DOHH2 (cell line): ENCODE results near the gene RPRD1B.

Experiments used
- H3F3A ChIP-seq: fragments of 200-600 bp; sonication (generic), shearing (Covaris generic); 2 replicates; pipeline ENCODE4 v1.6.0; 2016; ENCODE audit warnings: antibody characterized with exemption, mild to moderate bottlenecking; ENCODE audit not compliant: control insufficient read depth, insufficient read depth
- H3K27ac ChIP-seq: fragments of 200-600 bp; sonication (generic); 2 replicates; pipeline ENCODE4 v1.5.1; 2014; ENCODE audit warnings: low read depth, mild to moderate bottlenecking, low read length, moderate library complexity
- H3K27me3 ChIP-seq: fragments of 200-600 bp; sonication (generic); 2 replicates; pipeline ENCODE4 v1.6.1; 2014; ENCODE audit warnings: mild to moderate bottlenecking, low read length, mixed read lengths; ENCODE audit not compliant: control insufficient read depth
- H3K36me3 ChIP-seq: fragments of 200-600 bp; sonication (generic); 2 replicates; pipeline ENCODE4 v1.6.1; 2014; ENCODE audit warnings: mild to moderate bottlenecking, low read length, moderate library complexity, mixed read lengths; ENCODE audit not compliant: control insufficient read depth
- H3K4me1 ChIP-seq: fragments of 200-600 bp; sonication (generic); 2 replicates; pipeline ENCODE4 v1.6.1; 2014; ENCODE audit warnings: mild to moderate bottlenecking, low read length, mixed read lengths; ENCODE audit not compliant: control insufficient read depth
- H3K4me2 ChIP-seq: fragments of 200-600 bp; sonication (generic); 2 replicates; pipeline ENCODE4 v1.6.0; 2014; ENCODE audit warnings: mild to moderate bottlenecking, low read length, moderate library complexity
- H3K4me3 ChIP-seq: fragments of 200-600 bp; sonication (generic); 2 replicates; pipeline ENCODE4 v1.5.1; 2014; ENCODE audit warnings: mild to moderate bottlenecking, low read length, mixed read lengths
- H3K79me2 ChIP-seq: fragments of 200-600 bp; sonication (generic); 2 replicates; pipeline ENCODE4 v1.6.1; 2014; ENCODE audit warnings: mild to moderate bottlenecking, low read length, mixed read lengths; ENCODE audit not compliant: control insufficient read depth
- H3K9me2 ChIP-seq: fragments of 200-600 bp; sonication (generic); replicated peaks from 2 replicates; pipeline ENCODE4 v1.6.1; 2014; ENCODE audit warnings: mild to moderate bottlenecking, low read length, mixed read lengths; ENCODE audit not compliant: control insufficient read depth
- H3K9me3 ChIP-seq: fragments of 200-600 bp; sonication (generic); 2 replicates; pipeline ENCODE4 v1.6.1; 2014; ENCODE audit warnings: antibody characterized with exemption, low read length, mixed read lengths; ENCODE audit not compliant: control insufficient read depth, insufficient read depth
- H4K20me1 ChIP-seq: fragments of 200-600 bp; sonication (generic); 2 replicates; pipeline ENCODE4 v1.6.0; 2014; ENCODE audit warnings: low read depth, mild to moderate bottlenecking, antibody characterized with exemption, low read length, moderate library complexity; ENCODE audit not compliant: control insufficient read depth, insufficient read depth
- EZH2phosphoT487 ChIP-seq: fragments of 200-600 bp; sonication (generic); IDR thresholded peaks from 2 replicates; pipeline ENCODE4 v1.6.1; 2017; ENCODE audit warnings: borderline replicate concordance, mild to moderate bottlenecking, antibody characterized with exemption, low read length, moderate library complexity, mixed read lengths
- TF ChIP-seq, protein P1 (sequence below): fragments of 200-600 bp; sonication (generic); IDR thresholded peaks from one replicate; pipeline ENCODE4 v1.5.1; 2014; ENCODE audit warnings: antibody characterized with exemption, mild to moderate bottlenecking, low read depth, low read length; ENCODE audit not compliant: poor library complexity, severe bottlenecking

RPRD1B gene

DNA sequence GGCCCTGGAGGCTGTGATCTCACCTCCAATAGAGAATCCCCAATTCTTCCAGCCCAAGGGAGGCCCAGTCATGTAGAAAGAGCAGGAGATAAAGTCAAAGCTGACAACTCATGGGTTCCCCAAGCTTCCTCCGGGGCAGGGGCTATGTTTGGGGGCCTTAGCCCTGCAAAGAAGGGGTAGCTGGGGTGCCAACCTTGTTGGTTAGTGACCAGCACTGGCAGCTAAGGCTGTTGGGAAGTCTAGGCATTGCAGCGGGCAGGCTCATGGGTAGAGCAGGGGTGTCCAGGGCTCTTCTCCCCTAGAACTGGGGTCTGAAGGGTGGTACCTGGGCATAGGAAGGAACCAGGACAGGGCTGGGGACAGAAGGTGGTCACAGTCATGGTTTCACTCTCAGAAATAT is 95.1 kb downstream of the RPRD1B start:
- Histone ChIP-seq H3K79me2 (no peaks in the 10 kb centered on the region), H3K9me3 (no peaks in the 10 kb centered on the region), H3K4me3 (no peak overlapping the region), H3K9me2 (no peaks in the 10 kb centered on the region), H3F3A (no peaks in the 10 kb centered on the region), H3K4me1 (no peaks in the 10 kb centered on the region), H3K36me3 (no peaks in the 10 kb centered on the region), H4K20me1 (no peaks in the 10 kb centered on the region), H3K4me2 (no peak overlapping the region), H3K27ac (no peak overlapping the region), H3K27me3 (no peaks in the 10 kb centered on the region)
- TF ChIP-seq, protein P1, sequence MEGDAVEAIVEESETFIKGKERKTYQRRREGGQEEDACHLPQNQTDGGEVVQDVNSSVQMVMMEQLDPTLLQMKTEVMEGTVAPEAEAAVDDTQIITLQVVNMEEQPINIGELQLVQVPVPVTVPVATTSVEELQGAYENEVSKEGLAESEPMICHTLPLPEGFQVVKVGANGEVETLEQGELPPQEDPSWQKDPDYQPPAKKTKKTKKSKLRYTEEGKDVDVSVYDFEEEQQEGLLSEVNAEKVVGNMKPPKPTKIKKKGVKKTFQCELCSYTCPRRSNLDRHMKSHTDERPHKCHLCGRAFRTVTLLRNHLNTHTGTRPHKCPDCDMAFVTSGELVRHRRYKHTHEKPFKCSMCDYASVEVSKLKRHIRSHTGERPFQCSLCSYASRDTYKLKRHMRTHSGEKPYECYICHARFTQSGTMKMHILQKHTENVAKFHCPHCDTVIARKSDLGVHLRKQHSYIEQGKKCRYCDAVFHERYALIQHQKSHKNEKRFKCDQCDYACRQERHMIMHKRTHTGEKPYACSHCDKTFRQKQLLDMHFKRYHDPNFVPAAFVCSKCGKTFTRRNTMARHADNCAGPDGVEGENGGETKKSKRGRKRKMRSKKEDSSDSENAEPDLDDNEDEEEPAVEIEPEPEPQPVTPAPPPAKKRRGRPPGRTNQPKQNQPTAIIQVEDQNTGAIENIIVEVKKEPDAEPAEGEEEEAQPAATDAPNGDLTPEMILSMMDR = no peak
- no peak for TF ChIP-seq EZH2phosphoT487

DNA sequence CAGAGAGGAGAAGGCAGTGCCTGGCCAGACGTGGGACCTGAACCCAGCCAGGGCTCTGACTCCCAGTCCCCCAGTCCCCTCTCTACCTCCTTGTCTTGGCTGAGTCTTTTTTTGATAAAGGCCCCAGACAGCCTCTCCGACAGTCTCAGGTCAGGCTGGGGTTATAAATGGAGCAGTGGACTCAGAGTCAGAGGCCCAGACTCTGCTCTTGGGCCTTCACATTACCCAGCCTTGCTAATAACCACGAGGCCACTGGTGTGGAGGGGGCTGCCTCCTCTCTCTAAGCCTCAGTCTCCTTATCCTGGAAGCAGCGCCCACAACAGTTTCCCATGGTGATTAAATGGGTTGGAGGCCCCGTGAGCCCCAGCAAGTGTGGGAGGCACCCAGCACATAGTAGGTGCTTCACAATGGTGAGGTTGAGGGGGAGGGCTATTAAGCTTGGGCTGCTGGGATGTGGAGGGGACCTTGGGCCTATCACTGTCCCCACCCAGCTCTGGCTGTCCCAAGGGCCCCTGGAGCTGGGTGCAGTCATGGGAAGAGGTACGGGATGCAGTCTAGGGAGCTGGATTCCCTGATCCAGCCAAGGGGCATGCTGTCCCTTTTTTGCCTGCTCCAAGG is 95.8 kb downstream of the RPRD1B start:
- H3K27ac ChIP-seq = no peak overlapping the region
- no peaks in the 10 kb centered on the region for H4K20me1 ChIP-seq
- H3K79me2 ChIP-seq = no peaks in the 10 kb centered on the region
- H3K4me1 ChIP-seq = no peaks in the 10 kb centered on the region
- H3K36me3 ChIP-seq = no peaks in the 10 kb centered on the region
- H3K4me2 ChIP-seq = no peak overlapping the region
- no peaks in the 10 kb centered on the region for H3F3A ChIP-seq
- H3K4me3 ChIP-seq = no peak overlapping the region
- TF ChIP-seq, protein P1 = no peak
- no peaks in the 10 kb centered on the region for H3K9me3 ChIP-seq
- no peaks in the 10 kb centered on the region for H3K27me3 ChIP-seq
- H3K9me2 ChIP-seq = no peaks in the 10 kb centered on the region

DNA sequence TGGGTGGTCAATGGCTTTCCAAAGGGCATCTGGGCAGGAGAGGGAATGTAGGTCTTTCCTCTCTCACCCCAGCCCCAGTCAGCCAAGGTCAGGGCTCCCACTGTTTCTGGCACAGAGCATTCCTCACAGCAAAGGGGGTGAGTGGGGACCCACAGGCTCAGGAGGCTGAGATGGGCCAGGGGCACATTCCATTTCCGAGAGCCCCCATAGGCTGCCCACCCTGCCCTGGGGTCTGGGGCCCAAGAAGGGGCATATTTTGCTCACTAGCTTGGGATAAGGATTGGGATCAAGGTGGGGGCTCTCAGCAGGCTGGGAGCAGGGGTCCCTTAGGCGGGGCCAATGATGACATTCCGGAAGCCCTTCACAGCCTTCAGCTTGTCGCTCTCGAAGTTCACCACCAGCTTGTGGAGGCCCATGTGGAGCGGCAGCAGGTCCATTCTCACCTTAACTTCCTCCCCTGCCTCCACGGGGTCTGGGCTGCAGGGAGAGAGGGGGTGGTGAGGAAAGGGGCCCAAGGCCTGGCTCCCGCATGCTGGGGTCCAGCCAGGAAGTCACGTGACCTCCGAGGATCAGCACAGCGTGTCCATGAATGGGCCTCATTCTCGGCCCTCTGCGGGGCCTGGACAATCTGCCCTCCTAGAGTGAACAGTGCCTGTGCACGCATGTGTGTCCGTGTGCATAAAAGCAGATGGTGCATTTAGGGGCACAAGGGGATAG is 96.5 kb downstream of the RPRD1B start:
- TF ChIP-seq EZH2phosphoT487 = no peak
- TF ChIP-seq, protein P1 = no peak
- H3K9me2 ChIP-seq = no peaks in the 10 kb centered on the region
- no peaks in the 10 kb centered on the region for H3K27me3 ChIP-seq
- H4K20me1 ChIP-seq = no peaks in the 10 kb centered on the region
- H3K36me3 ChIP-seq = no peaks in the 10 kb centered on the region
- no peak overlapping the region for H3K4me3 ChIP-seq
- H3K9me3 ChIP-seq = no peaks in the 10 kb centered on the region
- no peak overlapping the region for H3K27ac ChIP-seq
- H3K4me1 ChIP-seq = no peaks in the 10 kb centered on the region
- H3K79me2 ChIP-seq = no peaks in the 10 kb centered on the region
- H3F3A ChIP-seq = no peaks in the 10 kb centered on the region
- no peak overlapping the region for H3K4me2 ChIP-seq
